OCI-LY1 (cell line): Measurements from ENCODE around the gene SFT2D1.

Experiments
- EZH2 ChIP-seq: fragments of 200-600 bp; sonication (generic), shearing (Covaris generic); IDR thresholded peaks from 2 replicates; pipeline ENCODE4 v1.8.0; 2017; ENCODE audit warnings: borderline replicate concordance, mixed run types, mild to moderate bottlenecking, antibody characterized with exemption, low read length, moderate library complexity, mixed read lengths
- TF ChIP-seq, protein P1 (sequence below): fragments of 200-600 bp; sonication (generic), shearing (Covaris generic); IDR thresholded peaks from 2 replicates; pipeline ENCODE4 v1.5.1; 2017; ENCODE audit warnings: mild to moderate bottlenecking, antibody characterized with exemption, low read length, moderate library complexity, mixed read lengths

DNA sequence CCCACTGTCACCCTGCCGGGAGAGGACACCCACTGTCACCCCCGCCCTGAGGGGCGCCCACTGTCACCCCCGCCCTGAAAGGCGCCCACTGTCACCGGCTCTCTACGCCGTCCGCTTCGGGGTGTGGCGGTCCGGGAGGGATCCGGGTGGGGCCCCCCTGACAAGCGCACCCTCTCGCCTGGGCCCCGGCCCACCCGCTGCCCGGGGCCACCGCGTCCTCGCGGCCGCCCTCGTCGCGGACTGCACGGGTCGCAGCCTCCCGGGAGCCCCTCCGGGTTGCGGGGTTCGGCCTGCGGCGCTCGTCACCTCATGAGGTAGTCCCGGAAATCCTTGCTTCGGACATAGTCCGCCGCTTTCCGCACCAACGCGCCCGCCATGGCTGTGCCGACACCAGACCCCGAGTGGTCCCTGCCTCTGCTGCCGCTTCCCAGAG lies 40.2 kb upstream of the SFT2D1 start:
- TF ChIP-seq, protein P1, sequence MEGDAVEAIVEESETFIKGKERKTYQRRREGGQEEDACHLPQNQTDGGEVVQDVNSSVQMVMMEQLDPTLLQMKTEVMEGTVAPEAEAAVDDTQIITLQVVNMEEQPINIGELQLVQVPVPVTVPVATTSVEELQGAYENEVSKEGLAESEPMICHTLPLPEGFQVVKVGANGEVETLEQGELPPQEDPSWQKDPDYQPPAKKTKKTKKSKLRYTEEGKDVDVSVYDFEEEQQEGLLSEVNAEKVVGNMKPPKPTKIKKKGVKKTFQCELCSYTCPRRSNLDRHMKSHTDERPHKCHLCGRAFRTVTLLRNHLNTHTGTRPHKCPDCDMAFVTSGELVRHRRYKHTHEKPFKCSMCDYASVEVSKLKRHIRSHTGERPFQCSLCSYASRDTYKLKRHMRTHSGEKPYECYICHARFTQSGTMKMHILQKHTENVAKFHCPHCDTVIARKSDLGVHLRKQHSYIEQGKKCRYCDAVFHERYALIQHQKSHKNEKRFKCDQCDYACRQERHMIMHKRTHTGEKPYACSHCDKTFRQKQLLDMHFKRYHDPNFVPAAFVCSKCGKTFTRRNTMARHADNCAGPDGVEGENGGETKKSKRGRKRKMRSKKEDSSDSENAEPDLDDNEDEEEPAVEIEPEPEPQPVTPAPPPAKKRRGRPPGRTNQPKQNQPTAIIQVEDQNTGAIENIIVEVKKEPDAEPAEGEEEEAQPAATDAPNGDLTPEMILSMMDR: no peak
- TF ChIP-seq EZH2: no peak
